Measurements from ENCODE around the gene GNS. TPM values are rescaled to one million over a fixed set of nuclear protein-coding genes. Genes with fewer than 3 reads are reported as not detected.
A peak's percentile ranks its signal among the peaks of the same experiment; 100 is the strongest.
"Not testable (repeated sequence)": the region's sequence is repeated elsewhere in the genome, so short reads cannot be mapped to it uniquely, and the experiment has no call there.

Gene GNS
- total and polyA plus RNA-seq, 5 donors = 33.6 to 105 (median 96.6) TPM

GRCh38 chr12:64696080-64696741 lies 63.0 kb downstream of the GNS start:
- Histone ChIP-seq H3K27me3 (ENCODE audit: control insufficient read depth, insufficient read depth) (no peaks in the 10 kb centered on the region), H3K9me3 (ENCODE audit: control insufficient read depth, low read length) (no peaks in the 10 kb centered on the region), H3K4me3 (ENCODE audit: low read length) (no peak overlapping the region), H3K4me1 (ENCODE audit: control insufficient read depth, insufficient read depth, low read length) (no peaks in the 10 kb centered on the region), H3K27ac (ENCODE audit: low read length) (no peak overlapping the region)
- intact Hi-C loops (cut with DNase I) = loop anchor here (5.0 kb wide), 3 partner anchors 84 to 149 kb away; partner anchors contain the start of gene RASSF3 (in 2 of the 4)
- DNase-seq (no peak), ATAC-seq (no peak)
- WGBS = 23% methylated on average over 1 of the region's 1 CpG

DNA sequence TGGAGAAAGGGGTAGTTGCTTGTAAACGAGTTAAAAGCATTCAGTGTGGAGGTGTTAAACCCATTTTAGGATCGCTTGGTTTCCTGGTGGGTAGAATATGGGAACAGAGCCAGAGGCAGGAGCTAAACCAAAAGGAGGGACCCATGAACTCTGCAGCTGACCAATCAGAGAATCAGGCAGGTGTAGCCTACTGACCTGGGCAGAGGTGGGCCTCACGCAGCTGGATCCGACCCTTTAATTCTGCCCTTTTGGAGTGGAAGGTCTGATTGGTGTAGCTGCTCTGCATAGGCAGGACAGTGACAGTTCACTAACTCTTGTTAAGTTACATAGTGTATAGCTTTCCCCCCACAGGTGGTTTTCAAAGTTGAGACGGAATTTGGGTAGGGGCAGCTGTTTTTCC lies 63.7 kb downstream of the GNS start:
- intact Hi-C loops (cut with DNase I) = loop anchor here (2.0 to 5.0 kb wide), 4 partner anchors 83 to 148 kb away; partner anchors contain the start of gene RASSF3 (in 2 of the 4)
- ATAC-seq = no peak
- Histone ChIP-seq H3K27me3 (ENCODE audit: control insufficient read depth, insufficient read depth) (no peaks in the 10 kb centered on the region), H3K9me3 (ENCODE audit: control insufficient read depth, low read length) (no peaks in the 10 kb centered on the region), H3K4me3 (ENCODE audit: low read length) (no peak overlapping the region), H3K27ac (ENCODE audit: low read length) (no peak overlapping the region), H3K4me1 (ENCODE audit: control insufficient read depth, insufficient read depth, low read length) (no peaks in the 10 kb centered on the region)
- DNase-seq = no peak
- WGBS = 80% methylated on average over 5 of the region's 5 CpGs

- intact Hi-C loops (cut with DNase I) = loop anchor here (2.0 to 5.0 kb wide), 4 partner anchors 82 to 147 kb away; partner anchors contain the start of gene RASSF3 (in 2 of the 4)
- ATAC-seq = peak in 1 of 2 donors; percentile 32
- H3K27me3 ChIP-seq (ENCODE audit: control insufficient read depth, insufficient read depth) = no peaks in the 10 kb centered on the region
- no peaks in the 10 kb centered on the region for H3K4me1 ChIP-seq (ENCODE audit: control insufficient read depth, insufficient read depth, low read length)
- DNase-seq = no peak
- no peak overlapping the region for H3K4me3 ChIP-seq (ENCODE audit: low read length)
- no peak overlapping the region for H3K27ac ChIP-seq (ENCODE audit: low read length)
- WGBS = 72% methylated on average over 18 of the region's 18 CpGs
- no peaks in the 10 kb centered on the region for H3K9me3 ChIP-seq (ENCODE audit: control insufficient read depth, low read length)
These were observed 64.8 kb downstream of the GNS start for GRCh38 chr12:64694130-64695040.

DNA sequence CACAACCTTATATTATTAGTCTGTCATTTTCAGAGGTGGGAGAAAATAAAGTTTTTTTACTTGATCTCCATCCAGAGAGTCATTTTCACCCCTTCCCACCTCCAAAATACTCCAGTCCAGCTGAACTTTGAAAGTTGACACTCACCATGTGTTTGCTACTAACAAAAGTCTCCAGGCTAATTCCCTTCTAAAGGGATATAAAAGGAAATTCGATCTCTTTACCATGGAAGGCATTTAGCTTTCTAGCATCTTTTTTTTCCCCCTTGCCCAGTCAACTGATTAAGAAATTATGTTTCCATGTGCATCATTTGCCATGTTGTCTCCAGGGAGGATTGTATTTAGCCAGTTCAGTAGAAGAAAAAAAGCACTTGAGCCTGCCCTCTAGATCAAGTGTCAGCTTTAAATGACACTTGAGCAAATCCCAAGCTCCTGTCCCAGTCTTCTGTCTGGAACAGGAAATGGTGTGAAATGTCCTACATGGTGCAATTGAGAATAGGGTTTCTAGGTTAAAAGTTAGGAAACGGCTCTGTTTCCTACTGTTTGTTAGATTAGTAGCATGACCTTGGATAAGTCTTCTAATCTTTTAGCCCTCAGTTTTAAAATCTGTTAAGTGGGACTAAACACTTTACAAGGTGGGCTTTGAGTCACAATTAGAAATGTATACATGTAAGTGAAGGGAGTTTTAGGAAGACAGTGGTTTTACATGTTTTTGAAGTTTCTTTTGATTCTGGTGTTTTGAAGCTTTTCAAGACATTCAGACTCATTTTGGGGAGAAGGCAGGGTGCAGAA lies 67.2 kb downstream of the GNS start:
- no peaks in the 10 kb centered on the region for H3K9me3 ChIP-seq (ENCODE audit: control insufficient read depth, low read length)
- H3K27ac ChIP-seq (ENCODE audit: low read length) = no peak overlapping the region
- no peaks in the 10 kb centered on the region for H3K27me3 ChIP-seq (ENCODE audit: control insufficient read depth, insufficient read depth)
- intact Hi-C loops (cut with DNase I) = no loop called here
- WGBS = 41% methylated on average over 2 of the region's 2 CpGs
- ATAC-seq (no peak), DNase-seq (no peak)
- H3K4me3 ChIP-seq (ENCODE audit: low read length) = no peak overlapping the region
- peaks cover 9% of the 10 kb centered on the region for H3K4me1 ChIP-seq (ENCODE audit: control insufficient read depth, insufficient read depth, low read length)

DNA sequence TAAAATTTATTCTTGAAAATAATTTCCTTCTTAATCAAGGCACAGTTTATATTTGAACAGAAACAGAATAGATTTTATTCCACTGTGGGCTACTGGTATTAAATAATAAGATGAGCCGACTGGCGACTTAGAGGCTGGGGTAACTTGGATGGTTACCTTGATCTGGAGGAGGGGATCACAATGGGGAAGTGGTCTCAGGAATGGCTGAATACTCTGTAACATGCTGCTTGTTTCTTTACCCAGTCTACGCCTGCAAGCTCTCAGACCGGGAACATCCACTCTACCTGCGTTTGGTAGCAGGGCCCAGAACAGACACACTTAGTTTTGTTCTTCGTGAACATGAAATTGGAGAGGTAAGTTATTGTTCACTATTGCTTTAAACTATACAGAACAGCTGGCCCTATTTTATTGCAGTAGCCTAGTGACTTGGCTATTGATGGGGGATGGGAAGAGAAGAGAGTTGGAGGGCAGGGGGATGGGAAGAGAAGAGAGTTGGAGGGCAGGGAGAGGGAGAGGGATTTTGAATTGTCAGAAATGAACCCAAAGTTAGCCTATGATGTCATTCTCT lies 67.9 kb downstream of the GNS start:
- Histone ChIP-seq H3K27me3 (ENCODE audit: control insufficient read depth, insufficient read depth) (no peaks in the 10 kb centered on the region), H3K27ac (ENCODE audit: low read length) (no peak overlapping the region), H3K4me1 (ENCODE audit: control insufficient read depth, insufficient read depth, low read length) (peaks cover 9% of the 10 kb centered on the region), H3K4me3 (ENCODE audit: low read length) (no peak overlapping the region), H3K9me3 (ENCODE audit: control insufficient read depth, low read length) (no peaks in the 10 kb centered on the region)
- ATAC-seq (no peak), DNase-seq (no peak)
- intact Hi-C loops (cut with DNase I) = no loop called here
- 91% methylated on average over 6 of the region's 6 CpGs for WGBS

DNA sequence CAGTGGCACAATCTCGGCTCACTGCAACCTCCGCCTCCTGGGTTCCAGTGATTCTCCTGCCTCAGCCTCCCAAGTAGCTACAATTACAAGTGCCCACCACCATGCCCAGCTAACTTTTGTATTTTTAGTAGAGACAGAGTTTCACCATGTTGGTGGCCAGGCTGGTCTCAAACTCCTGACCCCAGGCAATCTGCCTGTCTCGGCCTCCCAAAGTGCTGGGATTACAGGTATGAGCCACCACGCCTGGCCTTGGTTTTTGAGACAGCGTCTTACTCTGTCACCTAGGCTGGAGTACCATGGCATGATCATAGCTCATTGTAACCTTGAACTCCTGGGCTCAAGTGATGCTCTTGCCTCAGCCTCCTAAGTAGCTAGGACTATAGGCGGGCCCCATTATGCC lies 69.0 kb downstream of the GNS start:
- intact Hi-C loops (cut with DNase I); H3K9me3 ChIP-seq (ENCODE audit: control insufficient read depth, low read length); H3K27ac ChIP-seq (ENCODE audit: low read length); ATAC-seq; H3K4me1 ChIP-seq (ENCODE audit: control insufficient read depth, insufficient read depth, low read length); H3K27me3 ChIP-seq (ENCODE audit: control insufficient read depth, insufficient read depth); DNase-seq; H3K4me3 ChIP-seq (ENCODE audit: low read length): not testable (repeated sequence)
- WGBS = 99% methylated on average over 6 of the region's 6 CpGs

DNA sequence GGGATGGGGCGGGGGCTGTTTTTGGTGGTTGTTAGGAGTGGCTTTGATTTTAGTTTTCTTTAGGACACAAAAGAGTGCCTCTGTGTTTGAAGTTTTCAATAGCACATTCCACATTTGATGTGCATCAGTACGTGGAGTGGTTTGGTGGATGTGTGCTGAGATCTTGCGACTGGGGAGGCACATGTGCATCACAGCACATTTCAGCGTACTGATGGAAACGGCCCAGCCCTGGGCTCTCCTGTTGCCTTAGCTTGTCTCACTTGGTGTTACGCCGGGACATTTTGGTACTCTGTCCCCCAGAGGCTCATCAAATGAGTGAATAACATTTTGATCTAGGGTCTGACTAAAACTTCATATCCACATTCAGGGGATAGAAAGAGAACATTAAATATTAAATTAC lies 70.5 kb downstream of the GNS start:
- Histone ChIP-seq H3K27ac (ENCODE audit: low read length) (peak overlapping the region; percentile 87), H3K4me3 (ENCODE audit: low read length) (no peak overlapping the region), H3K27me3 (ENCODE audit: control insufficient read depth, insufficient read depth) (no peaks in the 10 kb centered on the region), H3K4me1 (ENCODE audit: control insufficient read depth, insufficient read depth, low read length) (peaks cover 9% of the 10 kb centered on the region), H3K9me3 (ENCODE audit: control insufficient read depth, low read length) (no peaks in the 10 kb centered on the region)
- 65% methylated on average over 7 of the region's 7 CpGs for WGBS
- intact Hi-C loops (cut with DNase I) = no loop called here
- DNase-seq = no peak
- no peak for ATAC-seq

DNA sequence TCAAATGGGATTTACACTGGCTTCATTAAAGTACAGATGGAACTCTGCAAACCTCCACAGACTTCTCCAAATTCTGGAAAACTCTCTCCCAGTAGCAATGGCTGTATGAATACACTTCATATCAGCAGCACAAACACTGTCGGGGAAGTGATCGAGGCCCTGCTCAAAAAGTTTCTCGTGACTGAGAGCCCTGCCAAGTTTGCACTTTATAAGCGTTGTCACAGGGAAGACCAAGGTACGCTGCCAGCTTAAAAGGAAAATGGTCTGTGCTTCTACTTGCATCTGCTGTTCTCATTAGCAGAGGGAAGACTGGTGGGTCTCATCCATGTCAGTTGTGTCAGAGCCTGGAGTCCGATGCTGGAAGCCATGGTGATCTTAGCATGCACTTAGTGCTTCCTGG lies 71.0 kb downstream of the GNS start:
- H3K9me3 ChIP-seq (ENCODE audit: control insufficient read depth, low read length) = no peaks in the 10 kb centered on the region
- H3K27ac ChIP-seq (ENCODE audit: low read length) = peak overlapping the region; percentile 87
- peaks cover 9% of the 10 kb centered on the region for H3K4me1 ChIP-seq (ENCODE audit: control insufficient read depth, insufficient read depth, low read length)
- H3K4me3 ChIP-seq (ENCODE audit: low read length) = no peak overlapping the region
- ATAC-seq (peak in 1 of 2 donors; percentile 30), DNase-seq (no peak)
- intact Hi-C loops (cut with DNase I) = no loop called here
- WGBS = 37% methylated on average over 6 of the region's 6 CpGs
- H3K27me3 ChIP-seq (ENCODE audit: control insufficient read depth, insufficient read depth) = no peaks in the 10 kb centered on the region

- no peak overlapping the region for H3K4me3 ChIP-seq (ENCODE audit: low read length)
- 41% methylated on average over 5 of the region's 5 CpGs for WGBS
- peaks cover 9% of the 10 kb centered on the region for H3K4me1 ChIP-seq (ENCODE audit: control insufficient read depth, insufficient read depth, low read length)
- no peaks in the 10 kb centered on the region for H3K27me3 ChIP-seq (ENCODE audit: control insufficient read depth, insufficient read depth)
- ATAC-seq = no peak
- H3K9me3 ChIP-seq (ENCODE audit: control insufficient read depth, low read length) = no peaks in the 10 kb centered on the region
- intact Hi-C loops (cut with DNase I) = no loop called here
- DNase-seq = no peak
- peak overlapping the region; percentile 87 for H3K27ac ChIP-seq (ENCODE audit: low read length)
These were observed 71.4 kb downstream of the GNS start for GRCh38 chr12:64687816-64688215.

DNA sequence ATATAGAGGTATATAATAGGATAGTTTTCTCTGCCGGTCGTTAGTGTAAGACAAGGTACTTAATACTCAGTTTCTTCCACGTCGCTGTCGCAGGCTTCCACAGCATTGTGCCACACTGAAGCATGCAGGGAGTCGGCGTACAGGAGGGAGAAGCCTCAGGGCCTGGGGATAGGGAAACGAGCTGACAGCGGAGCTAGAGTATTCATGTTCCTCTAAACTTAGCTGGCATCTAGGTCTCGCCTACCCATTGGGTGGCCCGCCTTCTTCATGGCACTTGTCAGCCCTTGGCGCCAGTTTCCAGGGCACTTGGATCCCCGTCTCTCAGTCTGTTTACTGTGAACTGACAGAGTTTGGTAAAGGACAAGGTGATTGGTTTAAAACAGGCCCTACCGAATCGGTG lies 73.6 kb downstream of the GNS start:
- no peak overlapping the region for H3K4me3 ChIP-seq (ENCODE audit: low read length)
- intact Hi-C loops (cut with DNase I) = no loop called here
- no peak for ATAC-seq
- WGBS = 88% methylated on average over 15 of the region's 15 CpGs
- H3K4me1 ChIP-seq (ENCODE audit: control insufficient read depth, insufficient read depth, low read length) = peaks cover 11% of the 10 kb centered on the region
- H3K27ac ChIP-seq (ENCODE audit: low read length) = no peak overlapping the region
- no peaks in the 10 kb centered on the region for H3K9me3 ChIP-seq (ENCODE audit: control insufficient read depth, low read length)
- DNase-seq = peak in 1 of 3 donors; percentile 42
- H3K27me3 ChIP-seq (ENCODE audit: control insufficient read depth, insufficient read depth) = no peaks in the 10 kb centered on the region
